ENCODE measurements around the gene EIF3K. TPM values are rescaled to one million over a fixed set of nuclear protein-coding genes. Genes with fewer than 3 reads are reported as not detected.

The EIF3K gene
- polyA plus RNA-seq, 1 experiment = 357 TPM

- CTCF ChIA-PET = no interaction called here
- POLR2A ChIA-PET = no interaction called here
- no peak for DNase-seq (ENCODE audit: low read depth)
- Histone ChIP-seq H3K27me3 (ENCODE audit: control insufficient read depth, insufficient read depth, low read length) (no peaks in the 10 kb centered on the region), H3K4me3 (ENCODE audit: low read depth, low read length) (no peak overlapping the region), H3K36me3 (ENCODE audit: control insufficient read depth, insufficient read depth, low read length) (no peaks in the 10 kb centered on the region)
- TF ChIP-seq, protein P1, sequence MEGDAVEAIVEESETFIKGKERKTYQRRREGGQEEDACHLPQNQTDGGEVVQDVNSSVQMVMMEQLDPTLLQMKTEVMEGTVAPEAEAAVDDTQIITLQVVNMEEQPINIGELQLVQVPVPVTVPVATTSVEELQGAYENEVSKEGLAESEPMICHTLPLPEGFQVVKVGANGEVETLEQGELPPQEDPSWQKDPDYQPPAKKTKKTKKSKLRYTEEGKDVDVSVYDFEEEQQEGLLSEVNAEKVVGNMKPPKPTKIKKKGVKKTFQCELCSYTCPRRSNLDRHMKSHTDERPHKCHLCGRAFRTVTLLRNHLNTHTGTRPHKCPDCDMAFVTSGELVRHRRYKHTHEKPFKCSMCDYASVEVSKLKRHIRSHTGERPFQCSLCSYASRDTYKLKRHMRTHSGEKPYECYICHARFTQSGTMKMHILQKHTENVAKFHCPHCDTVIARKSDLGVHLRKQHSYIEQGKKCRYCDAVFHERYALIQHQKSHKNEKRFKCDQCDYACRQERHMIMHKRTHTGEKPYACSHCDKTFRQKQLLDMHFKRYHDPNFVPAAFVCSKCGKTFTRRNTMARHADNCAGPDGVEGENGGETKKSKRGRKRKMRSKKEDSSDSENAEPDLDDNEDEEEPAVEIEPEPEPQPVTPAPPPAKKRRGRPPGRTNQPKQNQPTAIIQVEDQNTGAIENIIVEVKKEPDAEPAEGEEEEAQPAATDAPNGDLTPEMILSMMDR (IDR thresholded peaks at IDR 0.05; ENCODE audit: insufficient read depth, low read depth, low read length) = no peak
Observed at GRCh38 chr19:38606131-38606530, 12.9 kb upstream of the EIF3K start.

DNA sequence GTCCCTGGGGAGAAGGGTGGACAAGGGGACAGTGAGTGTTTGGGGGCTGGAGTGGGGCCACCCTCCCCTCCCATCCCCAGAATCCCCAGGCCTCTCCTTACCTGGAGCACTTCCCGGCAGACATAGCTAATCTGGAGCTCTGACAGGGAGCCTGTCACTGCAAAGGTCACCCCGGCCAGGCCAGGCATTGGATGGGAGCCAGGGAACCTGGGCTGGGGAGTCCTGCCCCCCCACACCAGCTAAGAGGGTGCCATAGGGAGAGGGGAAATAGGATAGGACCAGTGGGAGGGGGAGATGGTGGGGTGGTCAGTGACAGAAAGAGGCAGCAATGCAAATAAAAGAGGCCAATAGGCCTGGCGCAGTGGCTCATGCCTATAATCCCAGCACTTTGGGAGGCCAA, 4.7 kb upstream of the EIF3K start:
- no peak overlapping the region for H3K4me3 ChIP-seq (ENCODE audit: low read depth, low read length)
- no peaks in the 10 kb centered on the region for H3K27me3 ChIP-seq (ENCODE audit: control insufficient read depth, insufficient read depth, low read length)
- ChIA-PET POLR2A (interaction anchor here (0.7 kb wide), 1 partner anchor 36 kb away, joined by 3 read pairs; no protein-coding TSS in a partner anchor), CTCF (interaction anchor here (0.6 to 1.4 kb wide), 3 partner anchors 20 to 316 kb away, joined by 3 read pairs; partner anchors contain the start of genes MRPS12 and SARS2)
- H3K36me3 ChIP-seq (ENCODE audit: control insufficient read depth, insufficient read depth, low read length) = no peaks in the 10 kb centered on the region
- TF ChIP-seq, protein P1 (IDR thresholded peaks at IDR 0.05; ENCODE audit: insufficient read depth, low read depth, low read length) = no peak
- no peak for DNase-seq (ENCODE audit: low read depth)

GRCh38 chr19:38615007-38615581, 3.9 kb upstream of the EIF3K start:
- TF ChIP-seq, protein P1 (IDR thresholded peaks at IDR 0.05; ENCODE audit: insufficient read depth, low read depth, low read length) = no peak
- no peak for DNase-seq (ENCODE audit: low read depth)
- H3K36me3 ChIP-seq (ENCODE audit: control insufficient read depth, insufficient read depth, low read length) = no peaks in the 10 kb centered on the region
- H3K4me3 ChIP-seq (ENCODE audit: low read depth, low read length) = no peak overlapping the region
- ChIA-PET POLR2A (no interaction called here), CTCF (no interaction called here)
- H3K27me3 ChIP-seq (ENCODE audit: control insufficient read depth, insufficient read depth, low read length) = no peaks in the 10 kb centered on the region

GRCh38 chr19:38616265-38616664, 2.7 kb upstream of the EIF3K start:
- Histone ChIP-seq H3K4me3 (ENCODE audit: low read depth, low read length) (no peak overlapping the region), H3K36me3 (ENCODE audit: control insufficient read depth, insufficient read depth, low read length) (peaks cover under 1% of the 10 kb centered on the region), H3K27me3 (ENCODE audit: control insufficient read depth, insufficient read depth, low read length) (no peaks in the 10 kb centered on the region)
- ChIA-PET CTCF (no interaction called here), POLR2A (no interaction called here)
- TF ChIP-seq, protein P1 (IDR thresholded peaks at IDR 0.05; ENCODE audit: insufficient read depth, low read depth, low read length) = no peak
- DNase-seq (ENCODE audit: low read depth) = no peak

DNA sequence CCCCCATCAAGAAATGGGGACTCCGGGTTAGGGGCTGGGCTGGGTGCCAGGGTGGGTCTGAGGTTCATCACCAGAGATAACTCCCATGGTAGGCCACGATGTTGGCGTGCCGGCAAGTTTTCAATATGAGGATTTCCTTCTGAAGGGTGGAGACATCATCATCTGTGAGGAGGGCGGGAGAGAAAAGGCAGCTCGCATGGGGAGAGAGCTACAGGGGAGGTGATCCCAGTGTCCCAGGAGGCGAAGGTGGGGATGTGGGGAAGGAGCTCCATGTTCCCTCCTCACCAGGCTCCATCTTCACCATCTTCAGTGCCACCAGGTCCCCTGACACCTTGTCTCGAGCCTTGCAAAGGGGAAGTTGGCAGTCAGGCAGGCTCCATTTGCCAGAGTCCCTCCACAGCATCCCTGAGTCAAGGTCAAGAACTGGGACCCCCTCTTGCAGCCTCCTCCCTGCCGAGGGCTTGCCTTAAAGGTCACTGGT, 1.7 kb upstream of the EIF3K start:
- Histone ChIP-seq H3K4me3 (ENCODE audit: low read depth, low read length) (no peak overlapping the region), H3K36me3 (ENCODE audit: control insufficient read depth, insufficient read depth, low read length) (peaks cover 7% of the 10 kb centered on the region), H3K27me3 (ENCODE audit: control insufficient read depth, insufficient read depth, low read length) (no peaks in the 10 kb centered on the region)
- TF ChIP-seq, protein P1 (IDR thresholded peaks at IDR 0.05; ENCODE audit: insufficient read depth, low read depth, low read length) = no peak
- DNase-seq (ENCODE audit: low read depth) = no peak
- ChIA-PET CTCF (interaction anchor here (1.0 to 2.0 kb wide), 3 partner anchors 14 to 215 kb away, joined by 3 to 6 read pairs (median 3); partner anchors contain the start of gene FAM98C), POLR2A (no interaction called here)

Measured in BJ (cell line).